Panc1 (cell line): ENCODE results near the gene AGRP. TPM values are rescaled to one million over a fixed set of nuclear protein-coding genes. Genes with fewer than 3 reads are reported as not detected.

Source experiments
- ATAC-seq: fragments of 200-7000 bp; cut with Tn5 transposase; 2 replicates; pipeline ENCODE4 v1.9.1; 2020; ENCODE audit warnings: mild to moderate bottlenecking, moderate library complexity
- BruUV-seq: library from RNA; stranded (reverse); fragments of 400-500 nt; replicated peaks from 2 replicates; lab custom pipeline; 2021; lab: Mats Ljungman, UMichigan
- CTCF ChIA-PET: fragments of 300-600 bp; sonication (Branson Sonifier 250); formaldehyde crosslinking; loops from one replicate; lab custom pipeline; 2022; ENCODE audit warnings: antibody characterized with exemption; lab: Charles Lee
- POLR2A ChIA-PET: fragments of 300-600 bp; sonication (Branson Sonifier 250); formaldehyde crosslinking; loops from one replicate; lab custom pipeline; 2022; ENCODE audit warnings: antibody characterized with exemption; lab: Charles Lee
- DNase-seq: peaks from one replicate; pipeline ENCODE4 v3.0.0-alpha.2; 2010; ENCODE audit warnings: low read depth, low spot score
- H3K27ac ChIP-seq: 2 replicates; pipeline ENCODE4 v1.5.1; 2011; ENCODE audit warnings: mild to moderate bottlenecking, low read length, inconsistent platforms
- H3K27me3 ChIP-seq: fragments of 200-500 bp; sonication (Bioruptor generic); 2 replicates; pipeline ENCODE4 v1.6.0; 2014; ENCODE audit warnings: low read length, inconsistent platforms; ENCODE audit not compliant: control insufficient read depth, insufficient read depth
- H3K36me3 ChIP-seq: fragments of 200-500 bp; sonication (Bioruptor generic); 2 replicates; pipeline ENCODE4 v1.5.1; 2014; ENCODE audit warnings: inconsistent platforms, mild to moderate bottlenecking, low read length, moderate library complexity; ENCODE audit not compliant: control insufficient read depth, insufficient read depth
- H3K4me1 ChIP-seq: 2 replicates; pipeline ENCODE4 v1.5.1; 2011; ENCODE audit warnings: inconsistent platforms, mild to moderate bottlenecking, low read length, moderate library complexity; ENCODE audit not compliant: control insufficient read depth, insufficient read depth
- H3K4me3 ChIP-seq, 2 experiments: 2 replicates each; pipeline ENCODE4 v1.5.1; 2011 to 2012; ENCODE audit warnings: low read depth in 2 of 2, low read length in 2 of 2, mild to moderate bottlenecking in 2 of 2, inconsistent platforms in 1 of 2, moderate library complexity in 1 of 2
- H3K9me3 ChIP-seq: fragments of 200-500 bp; sonication (Bioruptor generic); 2 replicates; pipeline ENCODE4 v1.5.1; 2014; ENCODE audit warnings: low read depth, mild to moderate bottlenecking, inconsistent platforms, low read length, moderate library complexity; ENCODE audit not compliant: control insufficient read depth, insufficient read depth
- POLR2AphosphoS5 ChIP-seq: IDR thresholded peaks from 2 replicates; pipeline ENCODE4 v1.6.1; 2012; ENCODE audit warnings: mild to moderate bottlenecking, low read depth, low read length, moderate library complexity
- SIN3A ChIP-seq: IDR thresholded peaks from 2 replicates; pipeline ENCODE4 v1.6.1; 2012; ENCODE audit warnings: low read depth, mild to moderate bottlenecking, low read length, moderate library complexity, borderline replicate concordance; ENCODE audit not compliant: insufficient read depth
- TCF7L2 ChIP-seq: IDR thresholded peaks from 2 replicates; pipeline ENCODE4 v1.6.1; 2011; ENCODE audit warnings: mild to moderate bottlenecking, low read depth, low read length, inconsistent platforms
- in situ Hi-C: cut with HindIII; loops from 2 replicates; pipeline ENCODE4 v1.10.0; 2016; ENCODE audit warnings: low sequenced_read_pairs, low pct_unique_long_range_greater_than_20kb
- intact Hi-C: fragments of 100-400 bp; cut with micrococcal nuclease; formaldehyde crosslinking; loops from one replicate; pipeline ENCODE4 v1.10.0; 2022; ENCODE audit not compliant: unreplicated experiment
- total RNA-seq: library from RNA; stranded (reverse); gene quantifications from one replicate; pipeline ENCODE4 v1.2.1, GENCODE V29; 2021; ENCODE audit not compliant: unreplicated experiment
- TF ChIP-seq, protein P1 (sequence below), 2 experiments: IDR thresholded peaks; 2 replicates each; pipeline ENCODE4 v1.6.1; 2011 to 2012; ENCODE audit warnings: low read depth in 2 of 2, control low read depth in 1 of 2, low read length in 1 of 2, mild to moderate bottlenecking in 1 of 2, moderate library complexity in 1 of 2; ENCODE audit not compliant: insufficient read depth in 1 of 2
- TF ChIP-seq, protein P2 (sequence below): fragments of 450-650 bp; IDR thresholded peaks from 2 replicates; pipeline ENCODE4 v1.5.1; 2017; ENCODE audit warnings: mild to moderate bottlenecking

AGRP gene
- total RNA-seq, 1 experiment from 2014 or later = not detected

DNA sequence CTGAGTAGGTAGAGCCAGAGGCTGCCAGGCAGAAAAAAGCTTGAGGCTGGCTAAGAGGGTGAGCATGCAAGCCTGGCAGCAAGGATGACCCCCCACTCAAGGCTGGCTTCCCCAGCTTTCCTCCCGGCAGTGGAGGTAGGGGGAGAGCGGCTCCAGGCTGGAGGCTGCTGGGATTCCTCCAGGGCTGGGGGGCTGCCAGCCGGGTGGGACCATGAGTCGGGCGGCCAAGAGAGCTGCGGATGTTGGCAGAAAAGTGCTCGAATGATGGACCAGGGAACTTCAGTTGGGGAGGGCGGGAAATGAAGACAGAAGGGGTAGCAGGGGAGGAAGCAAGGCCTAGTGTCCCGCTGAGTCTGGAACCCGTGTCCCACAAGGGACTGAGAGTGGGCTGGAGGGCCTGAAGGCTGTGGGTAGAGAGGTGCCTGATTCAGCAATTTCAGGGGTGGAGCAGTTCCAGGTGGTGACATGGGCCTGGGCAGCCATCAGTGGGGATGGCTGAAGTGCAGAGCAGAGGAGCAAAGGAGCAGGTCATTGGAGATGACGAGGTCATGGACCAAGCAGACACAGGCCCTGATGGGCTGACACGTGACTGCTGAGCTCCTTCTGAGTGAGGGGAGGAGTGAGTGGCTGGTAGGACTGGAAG, 32.2 kb downstream of the AGRP start:
- POLR2A ChIA-PET = interaction anchor here (0.7 kb wide), 1 partner anchor 384 kb away, joined by 3 read pairs; no protein-coding TSS in a partner anchor
- H3K27me3 ChIP-seq = no peaks in the 10 kb centered on the region
- no TSS peak for BruUV-seq

DNA sequence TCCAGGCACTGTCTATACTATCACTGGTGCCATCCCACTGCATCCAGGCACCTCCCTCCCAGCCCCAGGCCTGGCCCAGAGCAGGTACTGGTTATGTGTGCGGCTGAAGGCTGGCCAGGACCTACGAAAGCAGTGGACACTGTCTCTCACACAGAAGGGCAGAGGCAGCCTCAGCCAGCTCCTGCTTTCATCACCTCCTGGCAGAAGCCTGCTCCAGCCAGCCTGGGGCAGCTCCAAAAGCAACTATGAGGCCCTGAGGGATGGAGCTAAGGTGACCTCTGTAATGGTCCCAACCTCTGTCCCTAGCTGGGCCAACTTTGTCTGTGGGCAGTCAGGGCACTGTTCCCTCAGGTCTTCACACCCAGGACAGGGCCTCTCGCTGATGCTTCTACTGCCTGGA, 33.6 kb downstream of the AGRP start:
- H3K36me3 ChIP-seq = no peaks in the 10 kb centered on the region

More for the DNA sequence above, 32.2 kb downstream of the AGRP start:
- Histone ChIP-seq H3K27ac (no peak overlapping the region), H3K9me3 (no peaks in the 10 kb centered on the region), H3K4me1 (no peaks in the 10 kb centered on the region), H3K4me3 (no peak overlapping the region), H3K36me3 (no peaks in the 10 kb centered on the region)
- no peak for TF ChIP-seq SIN3A
- TF ChIP-seq, protein P1, sequence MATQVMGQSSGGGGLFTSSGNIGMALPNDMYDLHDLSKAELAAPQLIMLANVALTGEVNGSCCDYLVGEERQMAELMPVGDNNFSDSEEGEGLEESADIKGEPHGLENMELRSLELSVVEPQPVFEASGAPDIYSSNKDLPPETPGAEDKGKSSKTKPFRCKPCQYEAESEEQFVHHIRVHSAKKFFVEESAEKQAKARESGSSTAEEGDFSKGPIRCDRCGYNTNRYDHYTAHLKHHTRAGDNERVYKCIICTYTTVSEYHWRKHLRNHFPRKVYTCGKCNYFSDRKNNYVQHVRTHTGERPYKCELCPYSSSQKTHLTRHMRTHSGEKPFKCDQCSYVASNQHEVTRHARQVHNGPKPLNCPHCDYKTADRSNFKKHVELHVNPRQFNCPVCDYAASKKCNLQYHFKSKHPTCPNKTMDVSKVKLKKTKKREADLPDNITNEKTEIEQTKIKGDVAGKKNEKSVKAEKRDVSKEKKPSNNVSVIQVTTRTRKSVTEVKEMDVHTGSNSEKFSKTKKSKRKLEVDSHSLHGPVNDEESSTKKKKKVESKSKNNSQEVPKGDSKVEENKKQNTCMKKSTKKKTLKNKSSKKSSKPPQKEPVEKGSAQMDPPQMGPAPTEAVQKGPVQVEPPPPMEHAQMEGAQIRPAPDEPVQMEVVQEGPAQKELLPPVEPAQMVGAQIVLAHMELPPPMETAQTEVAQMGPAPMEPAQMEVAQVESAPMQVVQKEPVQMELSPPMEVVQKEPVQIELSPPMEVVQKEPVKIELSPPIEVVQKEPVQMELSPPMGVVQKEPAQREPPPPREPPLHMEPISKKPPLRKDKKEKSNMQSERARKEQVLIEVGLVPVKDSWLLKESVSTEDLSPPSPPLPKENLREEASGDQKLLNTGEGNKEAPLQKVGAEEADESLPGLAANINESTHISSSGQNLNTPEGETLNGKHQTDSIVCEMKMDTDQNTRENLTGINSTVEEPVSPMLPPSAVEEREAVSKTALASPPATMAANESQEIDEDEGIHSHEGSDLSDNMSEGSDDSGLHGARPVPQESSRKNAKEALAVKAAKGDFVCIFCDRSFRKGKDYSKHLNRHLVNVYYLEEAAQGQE (IDR thresholded peaks at IDR 0.05; ENCODE audit: insufficient read depth in 1 of 2, low read depth in 2 of 2, low read length in 1 of 2) = no peak
- no peak for TF ChIP-seq TCF7L2
- no peak for TF ChIP-seq POLR2AphosphoS5
- TF ChIP-seq, protein P2, sequence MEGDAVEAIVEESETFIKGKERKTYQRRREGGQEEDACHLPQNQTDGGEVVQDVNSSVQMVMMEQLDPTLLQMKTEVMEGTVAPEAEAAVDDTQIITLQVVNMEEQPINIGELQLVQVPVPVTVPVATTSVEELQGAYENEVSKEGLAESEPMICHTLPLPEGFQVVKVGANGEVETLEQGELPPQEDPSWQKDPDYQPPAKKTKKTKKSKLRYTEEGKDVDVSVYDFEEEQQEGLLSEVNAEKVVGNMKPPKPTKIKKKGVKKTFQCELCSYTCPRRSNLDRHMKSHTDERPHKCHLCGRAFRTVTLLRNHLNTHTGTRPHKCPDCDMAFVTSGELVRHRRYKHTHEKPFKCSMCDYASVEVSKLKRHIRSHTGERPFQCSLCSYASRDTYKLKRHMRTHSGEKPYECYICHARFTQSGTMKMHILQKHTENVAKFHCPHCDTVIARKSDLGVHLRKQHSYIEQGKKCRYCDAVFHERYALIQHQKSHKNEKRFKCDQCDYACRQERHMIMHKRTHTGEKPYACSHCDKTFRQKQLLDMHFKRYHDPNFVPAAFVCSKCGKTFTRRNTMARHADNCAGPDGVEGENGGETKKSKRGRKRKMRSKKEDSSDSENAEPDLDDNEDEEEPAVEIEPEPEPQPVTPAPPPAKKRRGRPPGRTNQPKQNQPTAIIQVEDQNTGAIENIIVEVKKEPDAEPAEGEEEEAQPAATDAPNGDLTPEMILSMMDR = no peak
- no peak for DNase-seq
- CTCF ChIA-PET = no interaction called here
- ATAC-seq = no peak
- in situ Hi-C loops = no loop called here
- intact Hi-C loops = no loop called here

DNA sequence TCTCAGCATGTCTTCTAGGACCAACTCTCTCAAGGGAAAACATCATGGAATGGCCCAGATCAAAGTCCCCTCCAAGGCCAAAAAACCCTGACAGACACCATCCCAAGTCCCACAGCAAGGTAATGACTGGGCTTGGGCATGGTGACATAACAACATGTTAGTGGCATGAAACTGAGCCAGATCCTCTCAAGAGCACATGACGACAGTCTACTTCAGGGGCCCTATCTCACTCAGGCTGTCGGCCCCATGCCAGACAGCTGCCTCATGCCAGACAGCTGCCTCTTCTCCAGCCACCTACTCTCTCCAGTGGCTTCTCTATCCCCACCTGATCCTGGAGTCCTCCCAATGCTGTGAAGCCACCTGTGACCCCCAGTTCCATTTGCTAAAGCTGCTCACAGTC, 34.0 kb downstream of the AGRP start:
- POLR2A ChIA-PET = no interaction called here
- TF ChIP-seq SIN3A (no peak), POLR2AphosphoS5 (no peak), TCF7L2 (no peak)
- TF ChIP-seq, protein P1 (IDR thresholded peaks at IDR 0.05; ENCODE audit: insufficient read depth in 1 of 2, low read depth in 2 of 2, low read length in 1 of 2) = no peak
- TF ChIP-seq, protein P2 = no peak
- no peaks in the 10 kb centered on the region for H3K9me3 ChIP-seq
- no peak for ATAC-seq
- no peaks in the 10 kb centered on the region for H3K4me1 ChIP-seq
- intact Hi-C loops (no loop called here), in situ Hi-C loops (no loop called here)
- no peak overlapping the region for H3K4me3 ChIP-seq
- no peak overlapping the region for H3K27ac ChIP-seq
- BruUV-seq = no TSS peak
- H3K27me3 ChIP-seq = no peaks in the 10 kb centered on the region
- no peaks in the 10 kb centered on the region for H3K36me3 ChIP-seq
- CTCF ChIA-PET = no interaction called here
- DNase-seq = no peak

More for the DNA sequence above, 33.6 kb downstream of the AGRP start:
- no TSS peak for BruUV-seq
- Histone ChIP-seq H3K9me3 (no peaks in the 10 kb centered on the region), H3K27ac (no peak overlapping the region), H3K4me3 (no peak overlapping the region), H3K4me1 (no peaks in the 10 kb centered on the region), H3K27me3 (no peaks in the 10 kb centered on the region)
- ChIA-PET CTCF (no interaction called here), POLR2A (no interaction called here)
- ATAC-seq (no peak), DNase-seq (no peak)
- TF ChIP-seq TCF7L2 (no peak), POLR2AphosphoS5 (no peak)
- in situ Hi-C loops = no loop called here
- intact Hi-C loops = no loop called here
